ENCODE data around the gene MAOA.
"Not testable (repeated sequence)": the region's sequence is repeated elsewhere in the genome, so short reads cannot be mapped to it uniquely, and the experiment has no call there.

MAOA gene

DNA sequence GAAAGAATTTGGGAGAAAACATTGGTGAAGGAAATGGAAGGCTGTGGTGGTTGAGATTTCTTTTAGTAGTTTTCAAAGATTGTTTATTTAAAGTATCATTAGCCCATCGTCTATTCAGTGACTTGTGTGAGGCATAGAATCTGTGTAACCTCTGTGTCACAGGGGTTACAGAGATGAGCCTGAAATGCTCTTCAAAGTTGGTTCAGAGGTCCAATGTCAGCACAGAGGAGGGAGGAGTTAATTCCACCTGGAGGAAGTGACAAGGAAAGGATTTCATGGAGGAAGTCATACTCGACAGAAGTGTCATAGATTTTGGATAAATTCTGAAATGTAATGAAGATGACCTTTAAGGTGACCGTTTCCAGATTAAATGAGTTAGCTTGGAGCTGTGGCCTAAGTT, 8.2 kb downstream of the MAOA start:
- no peak for DNase-seq

- DNase-seq, result no peak
These were observed 8.6 kb downstream of the MAOA start for GRCh38 chrX:43664708-43665107.

- DNase-seq, result no peak
These were observed 10.3 kb downstream of the MAOA start for GRCh38 chrX:43666311-43666912.

DNA sequence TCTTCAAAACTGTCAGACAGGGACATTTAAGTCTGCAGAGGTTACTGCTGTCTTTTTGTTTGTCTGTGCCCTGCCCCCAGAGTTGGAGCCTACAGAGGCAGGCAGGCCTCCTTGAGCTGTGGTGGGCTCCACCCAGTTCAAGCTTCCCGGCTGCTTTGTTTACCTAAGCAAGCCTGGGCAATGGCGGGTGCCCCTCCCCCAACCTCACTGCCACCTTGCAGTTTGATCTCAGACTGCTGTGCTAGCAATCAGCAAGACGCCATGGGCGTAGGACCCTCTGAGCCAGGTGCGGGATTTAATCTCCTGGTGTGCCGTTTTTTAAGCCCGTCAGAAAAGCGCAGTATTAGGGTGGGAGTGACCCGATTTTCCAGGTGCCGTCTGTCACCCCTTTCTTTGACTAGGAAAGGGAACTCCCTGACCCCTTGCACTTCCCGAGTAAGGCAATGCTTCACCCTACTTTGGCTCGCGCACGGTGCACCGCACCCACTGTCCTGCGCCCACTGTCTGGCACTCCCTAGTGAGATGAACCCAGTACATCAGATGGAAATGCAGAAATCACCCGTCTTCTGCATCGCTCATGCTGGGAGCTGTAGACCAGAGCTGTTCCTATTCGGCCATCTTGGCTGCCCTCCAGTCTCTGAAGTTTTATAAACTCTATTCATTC, 20.0 kb downstream of the MAOA start:
- not testable (repeated sequence) for DNase-seq

- DNase-seq, result no peak
These were observed 21.0 kb downstream of the MAOA start for GRCh38 chrX:43676971-43677572.

DNA sequence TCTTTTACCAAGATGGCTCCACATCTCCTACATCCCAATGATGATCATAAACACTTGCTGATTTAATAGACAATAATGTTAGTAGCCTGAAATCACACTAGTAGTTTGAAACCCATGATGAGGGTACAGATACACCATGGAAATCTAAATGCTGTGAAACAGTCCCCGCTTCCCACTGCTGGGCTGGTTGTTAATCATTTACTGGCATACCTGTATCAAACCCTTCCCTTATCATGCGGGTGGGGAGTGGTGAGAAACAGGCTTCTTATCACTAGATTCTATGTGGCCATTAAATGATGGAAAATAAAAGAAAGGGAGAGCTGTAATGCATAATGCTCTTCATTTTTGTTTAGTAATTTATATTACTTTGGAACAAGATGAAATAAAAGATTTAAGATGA, 21.9 kb downstream of the MAOA start:
- no peak for DNase-seq

DNA sequence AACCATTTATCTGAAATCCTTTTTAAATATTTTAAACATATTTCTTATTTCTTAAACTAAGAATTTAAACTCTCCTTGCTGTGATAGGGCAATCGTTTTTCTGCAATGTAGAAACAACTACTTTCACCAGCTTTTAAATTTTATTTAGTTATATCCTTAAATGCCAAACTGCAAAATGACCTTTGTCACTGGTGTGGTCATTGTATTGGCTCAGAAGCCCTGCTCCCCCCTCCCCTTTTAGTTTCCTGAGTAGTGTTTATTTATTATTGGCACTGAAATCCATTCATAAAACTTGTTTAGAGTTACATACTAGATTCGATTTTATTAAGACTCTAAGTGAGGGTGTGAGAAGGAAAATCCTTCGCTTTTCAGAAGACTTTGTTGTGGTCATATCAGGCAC, 23.0 kb downstream of the MAOA start:
- DNase-seq, result no peak

DNA sequence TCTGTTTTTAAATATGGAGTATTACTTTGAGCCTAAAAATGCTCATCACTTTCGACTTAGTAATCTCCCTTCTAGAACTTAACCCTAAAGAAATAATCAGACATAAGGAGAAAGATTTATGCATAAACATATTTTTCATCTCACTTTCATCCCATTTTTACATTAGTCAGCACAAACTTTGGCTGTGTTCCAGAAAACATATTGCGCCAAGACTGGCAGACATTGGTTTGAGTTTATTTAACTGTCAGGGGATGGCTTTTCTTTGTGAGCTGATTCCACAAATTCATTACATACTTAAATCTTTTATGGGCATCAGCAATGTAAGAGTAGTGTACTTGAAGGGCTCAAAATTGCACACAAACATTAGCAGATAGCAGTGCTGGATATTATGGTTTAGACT, 23.7 kb downstream of the MAOA start:
- DNase-seq, result no peak

DNA sequence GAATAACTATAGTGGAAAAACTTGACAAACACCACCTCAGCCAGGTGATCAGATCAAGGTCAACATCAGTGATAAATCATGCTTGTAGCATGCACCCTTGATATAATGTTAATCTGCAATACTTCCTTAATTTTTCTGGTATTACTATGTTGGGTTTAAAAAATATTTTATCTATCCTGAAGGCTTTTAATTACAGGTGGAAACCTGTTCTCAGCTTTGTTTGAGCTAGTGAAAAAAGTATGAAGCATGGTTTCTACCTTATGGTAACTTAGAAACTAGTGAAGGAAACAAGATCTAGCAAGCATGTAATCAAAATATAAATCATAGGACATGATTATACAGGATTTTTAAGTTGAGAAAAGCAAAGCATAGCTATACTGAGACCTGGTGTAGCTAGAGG, 26.6 kb downstream of the MAOA start:
- DNase-seq, result no peak

- no peak for DNase-seq
These were observed 29.1 kb downstream of the MAOA start for GRCh38 chrX:43685221-43685620.

DNA sequence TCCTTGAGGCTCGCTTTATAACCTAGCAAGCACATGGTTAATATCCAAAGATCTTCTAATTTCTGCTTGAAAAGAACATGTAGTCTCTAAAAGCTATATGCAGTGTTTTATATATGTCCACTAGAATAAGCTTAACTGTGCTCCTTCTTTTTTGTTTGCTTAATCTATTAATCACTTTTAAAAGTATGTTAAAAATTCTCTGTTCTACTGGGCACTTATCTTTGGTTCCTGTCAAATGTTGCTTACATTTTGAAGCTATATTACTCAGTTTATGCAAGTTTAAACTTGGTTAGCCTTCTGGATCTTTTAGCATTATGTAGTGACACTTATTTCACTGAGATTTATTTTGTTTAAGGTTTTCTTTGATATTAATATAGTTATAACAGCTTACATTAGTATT, 32.5 kb downstream of the MAOA start:
- no peak for DNase-seq

GRCh38 chrX:43693602-43694406, 37.7 kb downstream of the MAOA start:
- DNase-seq, result no peak

GRCh38 chrX:43699475-43699874, 43.4 kb downstream of the MAOA start:
- no peak for DNase-seq

GRCh38 chrX:43702079-43702524, 46.0 kb downstream of the MAOA start:
- no peak for DNase-seq

DNA sequence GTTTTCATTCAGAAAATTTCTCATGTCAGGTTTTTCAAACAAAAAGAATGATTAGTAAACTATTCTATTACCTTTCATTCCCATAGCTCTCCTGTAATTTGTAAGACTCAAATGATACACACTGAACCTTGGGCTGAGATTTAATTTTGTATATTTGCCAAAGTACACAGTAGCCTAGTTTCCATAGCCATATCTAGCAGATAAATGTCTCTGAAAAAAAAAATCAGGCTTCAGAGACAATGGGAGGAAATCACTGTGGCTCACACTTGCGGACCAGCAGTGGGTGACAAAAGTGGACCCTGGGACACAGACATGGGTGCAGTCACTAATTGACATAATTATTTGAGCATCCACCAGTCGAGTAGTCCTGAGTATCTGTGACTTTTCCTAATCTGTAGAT, 46.6 kb downstream of the MAOA start:
- no peak for DNase-seq

- DNase-seq, result no peak
These were observed 47.2 kb downstream of the MAOA start for GRCh38 chrX:43703211-43703791.

DNA sequence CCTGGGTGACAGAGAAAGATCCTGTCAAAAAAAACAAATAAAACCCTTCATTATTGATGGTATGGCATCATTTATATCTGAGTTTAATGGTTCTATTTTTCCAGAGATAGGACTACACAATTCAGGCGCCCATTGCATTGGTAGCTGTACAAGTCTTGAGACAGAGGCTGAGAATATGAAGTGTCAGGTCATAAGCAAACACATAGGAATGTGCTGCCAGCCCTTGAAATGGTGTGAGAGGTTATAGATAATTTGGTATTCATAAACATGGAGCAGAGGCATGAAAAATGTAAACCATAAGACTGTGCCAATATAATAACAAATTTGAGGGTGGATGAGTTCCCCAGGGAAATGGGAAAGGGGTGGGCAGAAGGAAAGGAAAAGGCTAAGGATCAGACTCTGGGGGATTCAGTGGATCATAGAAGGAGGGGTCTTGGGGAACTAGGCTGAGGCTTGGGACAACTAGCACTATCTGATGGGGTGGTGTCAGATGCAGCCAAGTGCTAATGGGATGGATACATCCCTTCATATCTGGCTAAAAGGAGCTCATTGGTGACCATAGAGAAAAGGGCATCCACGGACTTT, 50.8 kb downstream of the MAOA start:
- DNase-seq, result no peak

DNA sequence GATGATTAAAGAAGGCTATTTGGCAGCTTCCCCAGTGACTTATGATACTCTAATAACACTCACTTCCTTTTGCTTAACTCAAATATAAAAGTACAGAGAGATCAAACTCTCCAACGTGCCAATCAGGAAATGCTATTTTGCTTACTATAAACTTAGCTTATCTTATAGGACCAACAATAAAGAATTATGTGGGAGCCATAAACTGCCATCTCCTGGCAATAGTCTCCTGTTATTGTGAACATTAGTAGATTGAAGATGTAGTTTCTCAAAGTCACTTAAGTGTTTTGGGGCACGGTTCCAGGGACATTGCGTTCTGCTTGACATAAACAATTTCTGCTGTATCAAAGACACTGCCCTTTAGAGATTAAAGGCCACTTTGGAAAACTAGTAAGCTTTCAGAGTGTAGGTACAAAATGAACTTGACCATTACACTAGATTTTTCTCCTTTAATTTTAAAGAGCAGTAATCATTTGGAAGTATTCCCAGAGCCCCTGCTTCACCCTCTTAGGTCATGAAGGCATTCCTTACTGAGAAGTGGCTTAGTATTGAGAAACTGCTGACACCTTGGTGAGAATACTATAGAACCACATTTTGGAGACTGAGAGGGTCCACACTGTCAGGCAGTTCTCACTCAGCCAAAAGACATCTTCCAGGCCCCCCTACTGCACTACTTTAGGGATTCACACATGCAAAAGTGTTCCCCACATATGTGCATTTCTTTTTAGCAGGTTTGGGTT, 51.9 kb downstream of the MAOA start:
- DNase-seq, result no peak

GRCh38 chrX:43716144-43716543, 60.0 kb downstream of the MAOA start:
- no peak for DNase-seq

DNA sequence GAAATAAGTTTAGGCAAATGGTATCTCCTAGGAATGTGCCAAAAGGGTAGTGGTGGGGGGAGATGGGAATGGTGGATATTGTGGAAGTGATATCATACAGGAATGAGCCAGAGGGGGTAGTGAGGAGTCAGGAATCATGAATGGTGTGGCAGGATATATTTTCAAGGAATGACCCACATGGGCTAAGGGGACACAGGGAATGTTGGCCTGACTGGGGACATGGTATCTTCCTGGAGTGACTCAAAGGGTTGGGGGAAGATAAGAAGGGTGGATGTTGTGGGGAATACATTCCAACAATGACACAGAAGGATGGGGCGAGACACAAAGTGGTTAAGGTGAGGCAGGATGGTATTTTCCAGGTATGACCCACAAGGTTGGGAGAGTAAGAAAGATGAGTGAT, 60.6 kb downstream of the MAOA start:
- no peak for DNase-seq

DNA sequence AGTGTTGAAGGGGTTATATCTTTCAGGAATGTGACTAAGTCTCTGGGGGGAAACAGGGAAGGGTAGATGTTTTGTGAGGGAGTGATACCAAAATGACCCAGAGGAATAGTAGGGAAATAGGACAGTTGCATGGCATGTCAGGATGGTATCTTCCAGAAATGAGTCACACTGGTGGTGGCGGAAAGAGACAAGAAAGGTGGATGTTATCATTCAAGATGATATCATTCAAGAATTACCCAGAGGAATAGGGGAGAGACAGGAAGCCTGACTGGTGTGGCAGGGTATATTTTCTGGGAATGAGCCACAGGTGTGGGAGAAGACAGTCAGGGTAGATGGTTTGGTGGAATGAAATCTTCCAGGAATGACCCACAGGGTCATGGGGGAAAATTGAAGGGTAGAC, 61.1 kb downstream of the MAOA start:
- no peak for DNase-seq

DNA sequence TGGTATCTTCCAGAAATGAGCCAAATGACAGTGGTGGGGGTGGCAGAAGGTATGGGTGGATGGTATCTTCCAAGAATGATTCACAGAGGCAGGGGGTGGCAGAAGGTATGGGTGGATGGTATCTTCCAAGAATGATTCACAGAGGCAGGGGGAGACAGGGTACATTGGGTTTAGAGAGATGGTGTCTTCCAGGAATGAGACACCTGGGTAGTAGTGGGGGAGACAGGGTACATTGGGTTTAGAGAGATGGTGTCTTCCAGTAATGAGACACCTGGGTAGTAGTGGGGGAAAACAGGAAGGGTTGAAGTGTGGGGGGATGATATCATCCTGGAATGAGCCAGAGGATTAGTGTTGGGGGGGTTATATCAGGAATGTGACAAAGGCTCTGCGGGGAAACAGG, 62.0 kb downstream of the MAOA start:
- DNase-seq, result no peak

All from NCI-H526 treated with DMSO at 0.1 percent for 48 hours (cell line).